K562 (cell line): ENCODE measurements around the gene ANKRD11. TPM values are rescaled to one million over a fixed set of nuclear protein-coding genes. Genes with fewer than 3 reads are reported as not detected.

Source experiments
- ATAC-seq: fragments of 200-7000 bp; cut with Tn5 transposase; 3 replicates; pipeline ENCODE4 v1.9.1; 2020; ENCODE audit warnings: moderate library complexity
- BruUV-seq: library from RNA; stranded (reverse); fragments of 400-500 nt; replicated peaks from 2 replicates; lab custom pipeline; 2021; lab: Mats Ljungman, UMichigan
- CTCF ChIA-PET: fragments of 300-600 bp; formaldehyde crosslinking; extraction: SDS; loops from one replicate; lab custom pipeline; 2021; ENCODE audit warnings: low intra/inter-chr PET ratio; lab: Yijun Ruan, JAX
- POLR2A ChIA-PET: fragments of 300-600, 350-650 bp; sonication (Branson Sonifier 250); formaldehyde crosslinking; extraction: SDS; loops from one replicate; lab custom pipeline; 2021; ENCODE audit warnings: antibody characterized with exemption, inconsistent platforms; lab: Yijun Ruan, JAX
- DNase-seq, 4 experiments: peaks; one replicate each; pipeline versions ENCODE4 v3.0.0 to v3.0.0-alpha.2; 2011 to 2018; ENCODE audit warnings: low spot score in 3 of 4, mixed read lengths in 3 of 4; ENCODE audit errors: extremely low read depth in 1 of 4
- FAIRE-seq: peaks from 2 replicates; lab custom pipeline; 2011; peaks lifted over from hg19 to GRCh38; lab: Jason Lieb, UNC
- H2AFZ ChIP-seq: 2 replicates; pipeline ENCODE4 v1.6.0; 2011; ENCODE audit warnings: low read depth, low read length, control low read depth, inconsistent platforms
- H3K27ac ChIP-seq: fragments of 200-600 bp; 3 replicates; pipeline ENCODE4 v1.8.0; 2011; ENCODE audit warnings: low read depth, mild to moderate bottlenecking, control low read depth, inconsistent platforms, low read length, moderate library complexity, mixed read lengths; ENCODE audit errors: extremely low read depth
- H3K27me3 ChIP-seq, 2 experiments: fragments of 300-600 bp in 1 of 2; 2 replicates in 1 of 2; 3 replicates in 1 of 2; pipeline versions ENCODE4 v1.6.0 to v1.8.0; 2011; ENCODE audit warnings: inconsistent platforms in 2 of 2, low read length in 2 of 2, mild to moderate bottlenecking in 1 of 2, mixed read lengths in 1 of 2, moderate library complexity in 1 of 2; ENCODE audit not compliant: control insufficient read depth in 2 of 2, insufficient read depth in 2 of 2
- H3K36me3 ChIP-seq: fragments of 300-600 bp; 3 replicates; pipeline ENCODE4 v1.8.0; 2011; ENCODE audit warnings: mild to moderate bottlenecking, low read length, inconsistent platforms; ENCODE audit not compliant: control insufficient read depth, insufficient read depth
- H3K4me1 ChIP-seq, 2 experiments: fragments of 200-600 bp in 1 of 2; replicated peaks in 1 of 2; 2 replicates in 1 of 2; 3 replicates in 1 of 2; pipeline versions ENCODE4 v1.5.1 to v1.8.0; 2011; ENCODE audit warnings: inconsistent platforms in 2 of 2, low read length in 2 of 2, mild to moderate bottlenecking in 1 of 2, mixed read lengths in 1 of 2, moderate library complexity in 1 of 2; ENCODE audit not compliant: control insufficient read depth in 2 of 2, insufficient read depth in 2 of 2
- H3K4me2 ChIP-seq: 2 replicates; pipeline ENCODE4 v1.6.1; 2011; ENCODE audit warnings: low read length, control low read depth, inconsistent platforms, mixed read lengths; ENCODE audit not compliant: insufficient read depth
- H3K4me3 ChIP-seq: fragments of 200-600 bp; sonication (generic), shearing (Covaris generic); 2 replicates; pipeline ENCODE4 v1.5.1; 2016; ENCODE audit warnings: control low read depth, inconsistent platforms
- H3K79me2 ChIP-seq: fragments of 200-600 bp; 3 replicates; pipeline ENCODE4 v1.8.0; 2011; ENCODE audit warnings: low read length, inconsistent platforms; ENCODE audit not compliant: control insufficient read depth, insufficient read depth
- H3K9ac ChIP-seq, 2 experiments: 2 replicates each; pipeline versions ENCODE4 v1.6.0 to v1.6.1; 2011; ENCODE audit warnings: low read depth in 2 of 2, low read length in 2 of 2, control low read depth in 1 of 2, inconsistent platforms in 1 of 2, mild to moderate bottlenecking in 1 of 2, mixed read lengths in 1 of 2; ENCODE audit not compliant: insufficient read depth in 1 of 2
- H3K9me1 ChIP-seq: one replicate; pipeline ENCODE4 v1.6.0; 2011; ENCODE audit warnings: inconsistent platforms, mild to moderate bottlenecking, low read length, moderate library complexity; ENCODE audit not compliant: control insufficient read depth, insufficient read depth
- H3K9me3 ChIP-seq: replicated peaks from 2 replicates; pipeline ENCODE4 v1.5.1; 2011; ENCODE audit warnings: low read depth, low read length, inconsistent platforms; ENCODE audit not compliant: control insufficient read depth, insufficient read depth
- H4K20me1 ChIP-seq: replicated peaks from 2 replicates; pipeline ENCODE4 v1.6.1; 2011; ENCODE audit warnings: low read length, inconsistent platforms, mixed read lengths; ENCODE audit not compliant: control insufficient read depth, insufficient read depth
- CTBP1 ChIP-seq: fragments of 450-650 bp; IDR thresholded peaks from 2 replicates; pipeline ENCODE4 v1.6.1; 2016; ENCODE audit warnings: borderline replicate concordance
- E4F1 ChIP-seq: fragments of 250-450 bp; sonication (Bioruptor Pico); IDR thresholded peaks from 2 replicates; pipeline ENCODE4 v1.5.0; 2021; ENCODE audit warnings: mild to moderate bottlenecking, borderline replicate concordance
- NR2C2 ChIP-seq, 2 experiments: fragments of 200-800 bp in 1 of 2; sonication (Bioruptor generic) in 1 of 2; sonication (generic) in 1 of 2; formaldehyde crosslinking in 1 of 2; IDR thresholded peaks; 2 replicates each; pipeline versions ENCODE4 v1.6.1 to v1.8.0; 2016 to 2022; ENCODE audit warnings: mild to moderate bottlenecking in 1 of 2, missing compliant biosample characterization in 1 of 2, missing genetic modification characterization in 1 of 2, missing genetic modification reagents in 1 of 2
- POU5F1 ChIP-seq: fragments of 150-350 bp; IDR thresholded peaks from 2 replicates; pipeline ENCODE4 v1.6.1; 2014; ENCODE audit warnings: borderline replicate concordance, low read length, low read depth, mild to moderate bottlenecking; ENCODE audit not compliant: partially characterized antibody
- ZBTB26 ChIP-seq: fragments of 450-650 bp; formaldehyde crosslinking; IDR thresholded peaks from 2 replicates; pipeline ENCODE4 v1.4.0; 2022; ENCODE audit warnings: missing genetic modification characterization
- ZBTB9 ChIP-seq: fragments of 450-650 bp; formaldehyde crosslinking; IDR thresholded peaks from 2 replicates; pipeline ENCODE4 v1.4.0; 2020; ENCODE audit warnings: mild to moderate bottlenecking, moderate library complexity
- ZNF280B ChIP-seq: fragments of 250-450 bp; sonication (Bioruptor Pico); IDR thresholded peaks from 2 replicates; pipeline ENCODE4 v1.5.1; 2021; ENCODE audit warnings: mild to moderate bottlenecking
- ZNF316 ChIP-seq: fragments of 450-650 bp; IDR thresholded peaks from 2 replicates; pipeline ENCODE4 v1.6.1; 2016
- ZNF507 ChIP-seq: conservative IDR thresholded peaks from 2 replicates; pipeline ENCODE4 v1.6.1; 2017; ENCODE audit warnings: missing genetic modification characterization, missing compliant biosample characterization
- ZNF76 ChIP-seq: fragments of 250-450 bp; sonication (Bioruptor Pico); IDR thresholded peaks from 2 replicates; pipeline ENCODE4 v1.4.0; 2020; ENCODE audit warnings: mild to moderate bottlenecking, moderate library complexity, borderline replicate concordance
- ZSCAN32 ChIP-seq: fragments of 450-650 bp; formaldehyde crosslinking; IDR thresholded peaks from 2 replicates; pipeline ENCODE4 v1.4.0; 2020; ENCODE audit warnings: mild to moderate bottlenecking, moderate library complexity
- ZZZ3 ChIP-seq: fragments of 450-650 bp; IDR thresholded peaks from 2 replicates; pipeline ENCODE4 v1.6.1; 2016; ENCODE audit warnings: antibody characterized with exemption, mild to moderate bottlenecking, moderate library complexity
- WGBS: fragments of 100-300 bp; shearing (Covaris generic); methylation state at CpG from one replicate; pipeline ENCODE4 v1.1.6; 2016; ENCODE audit warnings: low coverage, mixed read lengths; ENCODE audit not compliant: insufficient coverage; ENCODE audit errors: missing lambda C conversion rate; 5-methylcytosine and 5-hydroxymethylcytosine counted together
- in situ Hi-C: fragments of 300-500 bp; cut with MboI; formaldehyde crosslinking; loops from 4 replicates; pipeline ENCODE4 v1.15.0; 2018; ENCODE audit warnings: inconsistent platforms, mixed read lengths
- intact Hi-C: fragments of 100-400 bp; cut with micrococcal nuclease; formaldehyde crosslinking; loops from 2 replicates; pipeline ENCODE4 v1.14.2; 2022
- polyA plus RNA-seq, 8 experiments: library from polyadenylated mRNA; depleted of rRNA in 4 of 8; stranded (reverse) in 5 of 8; unstranded in 3 of 8; fragments of >200 nt; fragmentation: Nextera tagmentation in 2 of 8; fragmentation: Illumina TruSeq in 1 of 8; extraction: Ambion mirVana in 2 of 8; extraction: Trizol in 1 of 8; gene quantifications; 2 replicates each; pipeline versions ENCODE4 v1.2.1 to v1.2.3, GENCODE V29; 2011 to 2014; ENCODE audit warnings: inconsistent platforms in 1 of 8, missing spikeins in 1 of 8
- total RNA-seq, 7 experiments: library from RNA; depleted of rRNA in 6 of 7; stranded (reverse); fragments of >200 nt in 6 of 7; fragmentation: Illumina TruSeq in 2 of 7; extraction: Trizol in 2 of 7; gene quantifications; 2 replicates each; pipeline versions ENCODE4 v1.2.1 to v1.2.3, GENCODE V29; 2011 to 2021; ENCODE audit warnings: low replicate concordance in 1 of 7

ANKRD11 gene
- total and polyA plus RNA-seq, 9 of the 15 experiments (the other 6 are each of a cell fraction or from before 2014, with no cell fraction given) = 4.7 to 126 (median 31.7) TPM

- no peak overlapping the region for H2AFZ ChIP-seq
- no TSS peak for BruUV-seq
- no peak overlapping the region for H3K4me3 ChIP-seq
- ATAC-seq = no peak
- ChIA-PET CTCF (no interaction called here), POLR2A (interaction anchor here (0.8 to 1.1 kb wide), 2 partner anchors 70 to 104 kb away, joined by 3 to 4 read pairs; no protein-coding TSS in a partner anchor)
- H3K4me2 ChIP-seq = no peak overlapping the region
- peaks cover 100% of the 10 kb centered on the region for H3K79me2 ChIP-seq
- no peak for DNase-seq
- H3K27ac ChIP-seq = no peak overlapping the region
- peak overlapping the region in 1 of 2 experiments; percentile 6; a peak in 1 of 4 replicates for H3K9ac ChIP-seq
- H3K4me1 ChIP-seq = peaks cover 44 to 60% of the 10 kb centered on the region in 2 experiments
- no peaks in the 10 kb centered on the region for H3K9me3 ChIP-seq
- H3K27me3 ChIP-seq = no peaks in the 10 kb centered on the region
- TF ChIP-seq ZNF280B (CRISPR knock-in tag) (no peak), ZBTB26 (CRISPR knock-in tag) (no peak), ZZZ3 (no peak), ZNF316 (no peak), ZSCAN32 (CRISPR knock-in tag) (no peak), E4F1 (CRISPR knock-in tag) (no peak), NR2C2 (CRISPR knock-in tag; IDR thresholded peaks at IDR 0.05) (no peak), NR2C2 (tag; IDR thresholded peaks at IDR 0.05) (no peak), ZBTB9 (CRISPR knock-in tag) (no peak), POU5F1 (no peak), ZNF76 (CRISPR knock-in tag) (no peak), CTBP1 (no peak), ZNF507 (tag) (no peak)
- peaks cover 26% of the 10 kb centered on the region for H3K9me1 ChIP-seq
- WGBS = 81% methylated on average over 15 of the region's 15 CpGs
- H3K36me3 ChIP-seq = peaks cover 6% of the 10 kb centered on the region
- no peak for FAIRE-seq
- in situ Hi-C loops (no loop called here), intact Hi-C loops (no loop called here)
- H4K20me1 ChIP-seq = peaks cover 90% of the 10 kb centered on the region
Observed at GRCh38 chr16:89380681-89381080, 109.7 kb downstream of the ANKRD11 start.
